ENCODE results near the gene TTC24. TPM values are rescaled to one million over a fixed set of nuclear protein-coding genes. Genes with fewer than 3 reads are reported as not detected.

Gene TTC24
- 1 to 10 TPM; 7.3 to 7.4 TPM for total RNA-seq
- 2.3 TPM for polyA plus RNA-seq

- peaks cover 3 to 5% of the 10 kb centered on the region in 2 donors for H3K27me3 Mint-ChIP-seq
- no peaks in the 10 kb centered on the region for H3K9me3 Mint-ChIP-seq
- peaks cover 0 to 4% (median 1%) of the 10 kb centered on the region in 3 donors for H3K36me3 Mint-ChIP-seq
- peak within 1 kb of the TSS in 2 of 8 donors; percentile 83 to 97 for H3K27ac Mint-ChIP-seq
- peaks cover 30% of the 10 kb centered on the region for H3K4me1 ChIP-seq (ENCODE audit: insufficient read depth, low read length)
- DNase-seq: no peak
- H3K4me1 Mint-ChIP-seq: peaks cover 24 to 33% (median 33%) of the 10 kb centered on the region in 3 donors
- H3K4me3 Mint-ChIP-seq: peak within 1 kb of the TSS in 1 of 7 donors; percentile 9
- H3K36me3 ChIP-seq (ENCODE audit: insufficient read depth, low read length): no peaks in the 10 kb centered on the region
- no peak within 1 kb of the TSS for H3K4me3 ChIP-seq (ENCODE audit: low read length)
- CTCF ChIA-PET: interaction anchor here (0.9 to 3.4 kb wide), 4 partner anchors 8 to 193 kb away, joined by 3 to 23 read pairs (median 6); no protein-coding TSS in a partner anchor
- no peaks in the 10 kb centered on the region for H3K27me3 ChIP-seq (ENCODE audit: insufficient read depth, low read length, poor library complexity, severe bottlenecking)
- POLR2A ChIA-PET: interaction anchor here (0.7 kb wide), 1 partner anchor 74 kb away, joined by 4 read pairs; no protein-coding TSS in a partner anchor
- H3K27ac ChIP-seq (ENCODE audit: low read depth, low read length): no peak within 1 kb of the TSS
- H3K9me3 ChIP-seq (ENCODE audit: low read length): no peaks in the 10 kb centered on the region
Measured at GRCh38 chr1:156579472-156579871, at the start of gene TTC24. TSS of gene TTC24 (plus strand) at chr1:156579723. CDS start at chr1:156581365, 1,642 bp downstream.

- Histone ChIP-seq H3K4me3 (ENCODE audit: low read length) (no peak overlapping the region), H3K9me3 (ENCODE audit: low read length) (no peaks in the 10 kb centered on the region), H3K36me3 (ENCODE audit: insufficient read depth, low read length) (no peaks in the 10 kb centered on the region), H3K27ac (ENCODE audit: low read depth, low read length) (no peak overlapping the region), H3K27me3 (ENCODE audit: insufficient read depth, low read length, poor library complexity, severe bottlenecking) (no peaks in the 10 kb centered on the region), H3K4me1 (ENCODE audit: insufficient read depth, low read length) (peaks cover 17% of the 10 kb centered on the region)
- CTCF ChIA-PET: interaction anchor here (0.9 to 1.8 kb wide), 2 partner anchors 13 to 28 kb away, joined by 3 to 5 read pairs; no protein-coding TSS in a partner anchor
- H3K4me1 Mint-ChIP-seq: peaks cover 19 to 32% (median 20%) of the 10 kb centered on the region in 3 donors
- no peak overlapping the region for H3K4me3 Mint-ChIP-seq
- H3K27ac Mint-ChIP-seq: no peak overlapping the region
- POLR2A ChIA-PET: no interaction called here
- no peak for DNase-seq
- H3K27me3 Mint-ChIP-seq: no peaks in the 10 kb centered on the region
- H3K36me3 Mint-ChIP-seq: no peaks in the 10 kb centered on the region
- no peaks in the 10 kb centered on the region for H3K9me3 Mint-ChIP-seq
Measured at GRCh38 chr1:156530006-156530405, 49.5 kb upstream of the TTC24 start.

- CTCF ChIA-PET: interaction anchor here (0.8 to 1.8 kb wide), 5 partner anchors 31 to 173 kb away, joined by 3 to 7 read pairs (median 3); partner anchors contain the start of gene MEF2D
- Mint-ChIP-seq H3K4me1 (peaks cover 9 to 16% (median 9%) of the 10 kb centered on the region in 3 donors), H3K36me3 (no peaks in the 10 kb centered on the region), H3K4me3 (no peak overlapping the region), H3K27ac (peak overlapping the region in 1 of 8 donors; percentile 3), H3K27me3 (no peaks in the 10 kb centered on the region), H3K9me3 (no peaks in the 10 kb centered on the region)
- no peak for DNase-seq
- peaks cover 10% of the 10 kb centered on the region for H3K4me1 ChIP-seq (ENCODE audit: insufficient read depth, low read length)
- no peaks in the 10 kb centered on the region for H3K9me3 ChIP-seq (ENCODE audit: low read length)
- no peaks in the 10 kb centered on the region for H3K27me3 ChIP-seq (ENCODE audit: insufficient read depth, low read length, poor library complexity, severe bottlenecking)
- POLR2A ChIA-PET: interaction anchor here (0.7 kb wide), 1 partner anchor 32 kb away, joined by 5 read pairs; no protein-coding TSS in a partner anchor
- no peak overlapping the region for H3K4me3 ChIP-seq (ENCODE audit: low read length)
- H3K27ac ChIP-seq (ENCODE audit: low read depth, low read length): no peak overlapping the region
- no peaks in the 10 kb centered on the region for H3K36me3 ChIP-seq (ENCODE audit: insufficient read depth, low read length)
Measured at GRCh38 chr1:156532374-156532773, 47.1 kb upstream of the TTC24 start.

GRCh38 chr1:156533568-156534220 lies 45.8 kb upstream of the TTC24 start:
- CTCF ChIA-PET: interaction anchor here (0.8 to 1.5 kb wide), 2 partner anchors 53 to 192 kb away, joined by 3 to 4 read pairs; no protein-coding TSS in a partner anchor
- H3K27me3 ChIP-seq (ENCODE audit: insufficient read depth, low read length, poor library complexity, severe bottlenecking): no peaks in the 10 kb centered on the region
- no peaks in the 10 kb centered on the region for H3K27me3 Mint-ChIP-seq
- peaks cover 2% of the 10 kb centered on the region for H3K4me1 ChIP-seq (ENCODE audit: insufficient read depth, low read length)
- no peaks in the 10 kb centered on the region for H3K36me3 ChIP-seq (ENCODE audit: insufficient read depth, low read length)
- peaks cover 0 to 4% (median under 1%) of the 10 kb centered on the region in 3 donors for H3K4me1 Mint-ChIP-seq
- H3K36me3 Mint-ChIP-seq: no peaks in the 10 kb centered on the region
- no peak for DNase-seq
- POLR2A ChIA-PET: no interaction called here
- H3K27ac Mint-ChIP-seq: peak overlapping the region in 2 of 8 donors; percentile 5 to 91
- H3K4me3 Mint-ChIP-seq: no peak overlapping the region
- H3K4me3 ChIP-seq (ENCODE audit: low read length): no peak overlapping the region
- H3K27ac ChIP-seq (ENCODE audit: low read depth, low read length): no peak overlapping the region
- no peaks in the 10 kb centered on the region for H3K9me3 ChIP-seq (ENCODE audit: low read length)
- no peaks in the 10 kb centered on the region for H3K9me3 Mint-ChIP-seq

GRCh38 chr1:156534424-156535060 lies 45.0 kb upstream of the TTC24 start:
- H3K4me3 Mint-ChIP-seq: no peak overlapping the region
- ChIA-PET CTCF (interaction anchor here (0.6 to 1.0 kb wide), 2 partner anchors 44 to 54 kb away, joined by 3 read pairs; no protein-coding TSS in a partner anchor), POLR2A (no interaction called here)
- H3K9me3 Mint-ChIP-seq: no peaks in the 10 kb centered on the region
- Histone ChIP-seq H3K27me3 (ENCODE audit: insufficient read depth, low read length, poor library complexity, severe bottlenecking) (no peaks in the 10 kb centered on the region), H3K36me3 (ENCODE audit: insufficient read depth, low read length) (no peaks in the 10 kb centered on the region), H3K4me1 (ENCODE audit: insufficient read depth, low read length) (no peaks in the 10 kb centered on the region), H3K4me3 (ENCODE audit: low read length) (no peak overlapping the region), H3K27ac (ENCODE audit: low read depth, low read length) (no peak overlapping the region), H3K9me3 (ENCODE audit: low read length) (no peaks in the 10 kb centered on the region)
- no peak for DNase-seq
- H3K27me3 Mint-ChIP-seq: no peaks in the 10 kb centered on the region
- no peaks in the 10 kb centered on the region for H3K36me3 Mint-ChIP-seq
- H3K27ac Mint-ChIP-seq: no peak overlapping the region
- no peaks in the 10 kb centered on the region for H3K4me1 Mint-ChIP-seq

GRCh38 chr1:156537027-156537426 lies 42.5 kb upstream of the TTC24 start:
- Histone ChIP-seq H3K4me3 (ENCODE audit: low read length) (no peak overlapping the region), H3K27ac (ENCODE audit: low read depth, low read length) (no peak overlapping the region), H3K4me1 (ENCODE audit: insufficient read depth, low read length) (no peaks in the 10 kb centered on the region), H3K9me3 (ENCODE audit: low read length) (no peaks in the 10 kb centered on the region), H3K27me3 (ENCODE audit: insufficient read depth, low read length, poor library complexity, severe bottlenecking) (no peaks in the 10 kb centered on the region), H3K36me3 (ENCODE audit: insufficient read depth, low read length) (no peaks in the 10 kb centered on the region)
- CTCF ChIA-PET: no interaction called here
- no peaks in the 10 kb centered on the region for H3K9me3 Mint-ChIP-seq
- H3K36me3 Mint-ChIP-seq: no peaks in the 10 kb centered on the region
- no peak for DNase-seq
- peak overlapping the region in 1 of 8 donors; percentile 5 for H3K27ac Mint-ChIP-seq
- POLR2A ChIA-PET: no interaction called here
- H3K4me1 Mint-ChIP-seq: no peaks in the 10 kb centered on the region
- no peak overlapping the region for H3K4me3 Mint-ChIP-seq
- no peaks in the 10 kb centered on the region for H3K27me3 Mint-ChIP-seq

- H3K27me3 ChIP-seq (ENCODE audit: insufficient read depth, low read length, poor library complexity, severe bottlenecking): no peaks in the 10 kb centered on the region
- H3K36me3 ChIP-seq (ENCODE audit: insufficient read depth, low read length): no peaks in the 10 kb centered on the region
- Mint-ChIP-seq H3K4me1 (no peaks in the 10 kb centered on the region), H3K9me3 (no peaks in the 10 kb centered on the region), H3K36me3 (no peaks in the 10 kb centered on the region), H3K27me3 (no peaks in the 10 kb centered on the region), H3K4me3 (no peak overlapping the region), H3K27ac (peak overlapping the region in 2 of 8 donors; percentile 52 to 61)
- ChIA-PET POLR2A (no interaction called here), CTCF (interaction anchor here (0.6 kb wide), 1 partner anchor 46 kb away, joined by 4 read pairs; no protein-coding TSS in a partner anchor)
- no peak overlapping the region for H3K4me3 ChIP-seq (ENCODE audit: low read length)
- no peak overlapping the region for H3K27ac ChIP-seq (ENCODE audit: low read depth, low read length)
- no peaks in the 10 kb centered on the region for H3K9me3 ChIP-seq (ENCODE audit: low read length)
- DNase-seq: no peak
- no peaks in the 10 kb centered on the region for H3K4me1 ChIP-seq (ENCODE audit: insufficient read depth, low read length)
Measured at GRCh38 chr1:156538711-156539440, 40.6 kb upstream of the TTC24 start.

Measured in CD8-positive, alpha-beta memory T cell (primary cell).